NCI-H460 (cell line): Measurements from ENCODE around the gene ABTB2. TPM values are rescaled to one million over a fixed set of nuclear protein-coding genes. Genes with fewer than 3 reads are reported as not detected.

ENCODE experiments used
- DNase-seq: peaks from one replicate; pipeline ENCODE4 v3.0.0-alpha.2; 2016; ENCODE audit warnings: low read depth; ENCODE audit errors: extremely low read depth
- total RNA-seq: library from RNA; depleted of rRNA; stranded (reverse); fragments of >200 nt; shearing (Covaris generic); gene quantifications from 2 replicates; pipeline ENCODE4 v1.2.3, GENCODE V29; 2014

The ABTB2 gene
- total RNA-seq, 1 experiment from 2014 or later = 1.3 TPM

DNA sequence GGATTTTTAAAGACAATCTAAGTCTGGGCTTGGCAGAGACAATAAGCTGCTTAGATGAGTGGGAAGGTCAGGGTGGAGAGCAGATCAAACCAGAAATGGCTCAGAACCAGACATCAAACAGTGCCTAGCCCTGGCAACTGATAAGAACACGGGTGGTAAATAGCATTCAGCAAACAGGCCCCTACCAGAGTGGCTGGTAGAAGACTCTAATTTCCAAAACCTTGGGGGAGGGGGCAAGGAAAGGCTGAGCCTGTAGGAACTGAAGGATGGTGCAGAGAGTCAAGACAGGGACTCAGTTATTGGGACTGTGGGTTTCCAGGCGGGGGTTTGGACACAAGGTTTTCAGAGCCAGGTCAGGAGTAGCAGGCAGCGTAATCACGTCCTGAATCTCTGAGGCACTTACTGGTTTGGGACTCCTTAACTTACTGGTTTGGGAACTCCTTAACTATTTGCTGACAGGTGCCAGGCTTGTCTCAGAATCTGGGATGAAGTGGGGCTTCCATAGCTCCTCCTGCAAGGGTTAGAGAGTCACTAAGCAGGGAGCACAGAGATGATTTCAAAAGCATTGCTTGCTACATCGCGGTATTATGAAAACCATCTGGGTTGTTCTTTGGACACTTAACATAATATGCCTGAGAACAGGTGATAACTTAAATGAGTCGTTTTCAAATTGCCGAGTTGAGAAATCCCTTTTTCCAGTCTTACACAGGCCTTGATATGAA is 5.7 kb upstream of the ABTB2 start:
- no peak for DNase-seq

- no peak for DNase-seq
Observed at GRCh38 chr11:34360046-34360445, 2.2 kb upstream of the ABTB2 start.

DNA sequence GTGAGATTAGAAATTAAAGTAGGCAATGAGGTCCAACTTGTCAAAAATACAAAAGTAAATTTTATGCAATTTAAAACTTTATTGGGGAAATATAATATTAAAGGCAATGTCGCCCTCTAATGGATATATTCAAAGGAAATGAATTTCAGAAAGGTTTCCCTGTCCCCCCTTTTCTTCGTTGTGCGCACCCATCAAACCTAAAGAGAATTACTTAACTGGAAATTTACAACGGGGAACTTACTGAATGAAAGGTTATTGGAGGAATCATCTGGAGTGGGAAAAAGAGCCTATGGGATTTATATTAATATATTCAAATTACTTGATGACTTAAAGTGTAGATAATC is 1.7 kb upstream of the ABTB2 start:
- DNase-seq = no peak

- DNase-seq = peak; percentile 50
Observed at GRCh38 chr11:34358728-34359547, 1.1 kb upstream of the ABTB2 start.

DNA sequence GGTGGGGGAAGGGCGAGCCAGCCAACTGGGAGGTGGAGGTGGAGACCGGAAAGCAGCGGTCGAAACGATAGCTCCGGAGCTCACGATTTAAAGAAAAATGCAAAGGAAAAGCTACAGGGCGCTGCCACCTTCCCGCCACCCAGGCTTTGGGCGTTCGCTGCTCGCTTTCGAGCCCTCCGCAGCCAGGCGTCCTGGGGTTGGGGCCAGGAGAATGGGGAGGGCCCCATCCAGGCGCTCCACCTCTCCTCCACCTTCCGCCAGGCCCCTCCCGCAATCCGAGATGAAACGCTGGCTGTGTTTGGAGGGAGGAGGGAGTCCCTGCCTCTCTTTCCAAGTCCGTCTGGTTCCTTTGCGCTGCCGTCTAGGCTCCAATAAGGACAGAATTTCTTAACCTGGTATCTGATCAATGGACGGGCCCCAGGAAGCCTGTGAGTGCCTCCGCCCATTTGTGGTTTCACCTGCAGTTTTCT is 483 bp upstream of the ABTB2 start:
- DNase-seq = peak; percentile 65

GRCh38 chr11:34356913-34357700 is 703 bp downstream of the ABTB2 start:
- peak; percentile 13 for DNase-seq

GRCh38 chr11:34356576-34356912 is 1.3 kb downstream of the ABTB2 start:
- DNase-seq = no peak

DNA sequence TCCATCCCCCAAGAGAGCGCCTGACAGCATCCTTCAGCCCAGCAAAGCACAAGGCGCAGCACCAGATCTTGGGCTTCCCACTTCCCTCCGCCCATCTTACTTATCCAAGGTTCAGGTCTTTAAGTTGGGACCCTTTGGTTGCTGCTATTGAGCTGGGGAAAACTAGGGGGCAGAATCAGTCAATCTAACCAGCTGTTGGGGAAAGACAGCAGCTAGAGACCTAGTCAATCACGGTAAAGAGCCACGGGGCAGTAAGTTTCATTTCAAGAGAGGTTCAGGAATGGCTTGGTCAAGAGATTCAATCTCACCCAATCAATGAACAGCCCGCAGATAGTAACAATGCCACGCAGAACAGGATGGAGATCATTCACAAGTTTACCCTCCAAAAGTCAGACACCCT is 1.7 kb downstream of the ABTB2 start:
- no peak for DNase-seq

GRCh38 chr11:34355726-34356125 is 2.1 kb downstream of the ABTB2 start:
- DNase-seq = no peak

DNA sequence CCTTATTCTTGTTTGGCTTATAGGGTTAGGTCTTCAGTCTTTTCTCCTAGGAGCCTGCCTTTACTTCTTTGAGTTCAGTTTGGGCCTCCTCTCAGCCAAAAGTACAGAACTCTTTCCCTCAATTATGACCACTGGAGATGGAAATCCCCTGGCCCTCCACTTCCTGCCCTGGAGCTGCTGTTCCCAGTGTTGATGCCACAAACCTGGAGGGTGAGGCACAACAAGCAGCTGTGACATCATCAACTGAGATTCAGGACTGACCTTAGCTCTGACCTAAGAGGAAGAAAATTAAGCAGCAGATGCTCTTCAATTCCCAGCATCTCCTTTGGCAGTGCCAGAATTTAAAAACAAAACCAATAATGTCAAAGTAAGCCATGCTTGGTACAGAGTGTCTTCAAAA is 3.0 kb downstream of the ABTB2 start:
- DNase-seq = no peak

- no peak for DNase-seq
Observed at GRCh38 chr11:34353881-34354280, 3.9 kb downstream of the ABTB2 start.

DNA sequence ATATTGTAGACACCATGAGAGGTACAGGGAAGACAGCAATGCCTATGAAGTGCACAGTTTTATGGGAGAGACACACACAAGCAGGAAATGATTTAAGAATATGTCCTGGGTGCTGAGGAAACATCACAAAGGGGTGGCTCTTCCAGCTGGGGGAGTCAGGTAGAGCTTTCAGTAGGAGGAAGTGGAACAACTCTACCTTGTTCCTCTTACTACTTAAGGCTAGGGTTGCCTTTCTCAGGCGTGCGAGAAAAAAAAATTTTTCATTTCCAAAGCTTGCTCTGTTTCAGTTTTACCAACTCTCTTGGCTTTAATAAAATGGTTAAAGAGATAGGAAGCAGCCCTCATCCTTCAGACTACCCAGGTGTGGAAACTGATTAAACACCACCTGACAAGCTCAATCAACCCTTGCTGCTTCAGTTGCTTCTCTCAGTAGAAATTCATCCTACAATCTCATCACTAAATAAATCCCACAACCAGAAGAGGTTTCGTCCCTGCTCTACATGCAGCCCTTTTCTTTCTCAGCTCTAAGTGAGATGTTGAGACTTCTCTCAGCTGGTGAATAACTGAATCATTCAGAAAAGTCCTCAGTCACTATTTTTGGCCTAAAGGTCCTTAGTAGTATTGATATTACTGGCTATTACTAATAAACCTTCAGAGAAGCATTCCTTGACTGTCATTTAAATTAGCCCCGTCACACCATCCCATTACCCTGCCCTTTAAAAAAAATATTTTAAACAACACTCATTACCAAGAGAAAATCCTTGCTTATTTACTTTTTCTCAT is 5.9 kb downstream of the ABTB2 start:
- DNase-seq = no peak

GRCh38 chr11:34351051-34351450 is 6.8 kb downstream of the ABTB2 start:
- no peak for DNase-seq

DNA sequence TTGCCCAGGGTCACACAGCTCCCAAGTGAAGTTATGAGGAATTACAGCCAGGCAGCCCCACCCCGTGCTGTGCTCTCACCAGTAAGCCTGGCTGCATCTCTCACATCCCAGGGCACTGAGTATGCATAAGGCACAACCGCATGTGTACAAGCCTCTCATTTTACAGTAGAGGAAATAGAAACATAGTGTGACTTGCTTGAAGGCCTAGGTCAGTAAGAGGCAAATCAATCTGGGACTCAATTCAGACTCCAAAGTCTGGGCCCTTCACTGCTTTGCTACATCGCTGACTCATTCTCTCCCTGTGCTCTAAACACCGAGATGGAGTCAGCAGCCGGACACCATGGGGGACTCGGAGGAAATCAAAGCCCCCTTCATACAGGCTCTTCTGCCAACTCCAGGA is 7.9 kb downstream of the ABTB2 start:
- DNase-seq = no peak

DNA sequence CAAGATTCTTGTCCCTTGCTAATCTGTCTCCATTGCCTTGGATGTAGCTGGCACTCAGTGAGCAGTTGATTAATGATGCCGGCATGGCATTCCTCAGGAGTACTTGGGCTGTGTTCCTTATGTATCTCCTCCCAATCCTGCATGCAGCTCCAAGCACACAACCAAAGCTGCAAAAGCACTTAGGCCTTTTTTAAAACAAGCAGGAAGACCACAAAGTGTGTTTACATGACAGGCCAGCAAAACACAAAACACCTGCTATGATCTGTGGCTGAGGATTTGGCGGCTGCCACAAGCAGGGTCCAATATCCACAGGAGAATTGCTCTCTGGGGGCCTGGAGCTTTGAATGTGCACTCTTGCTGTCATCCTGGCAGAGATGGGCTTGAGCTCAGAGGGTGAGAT is 8.9 kb downstream of the ABTB2 start:
- no peak for DNase-seq

DNA sequence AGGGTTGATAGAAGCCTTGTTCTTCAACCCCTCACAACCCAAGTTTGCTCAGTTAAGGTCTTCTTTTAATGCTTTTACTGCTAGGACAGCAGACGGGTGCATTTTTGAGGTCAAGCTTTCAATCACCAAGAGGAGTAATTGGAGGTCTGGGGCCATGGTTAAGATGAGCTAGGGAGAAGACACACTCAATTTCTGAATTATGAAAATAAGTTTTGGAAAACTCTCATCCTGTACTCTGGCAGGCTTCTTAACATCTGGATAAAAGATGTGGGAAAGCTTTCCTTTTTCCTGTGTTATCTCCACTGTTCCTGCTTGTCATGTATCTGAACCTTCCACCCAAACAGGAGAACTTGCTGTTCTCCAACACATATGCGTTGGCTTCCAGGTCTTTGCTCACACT is 9.7 kb downstream of the ABTB2 start:
- no peak for DNase-seq

- no peak for DNase-seq
Observed at GRCh38 chr11:34346551-34346950, 11.3 kb downstream of the ABTB2 start.

DNA sequence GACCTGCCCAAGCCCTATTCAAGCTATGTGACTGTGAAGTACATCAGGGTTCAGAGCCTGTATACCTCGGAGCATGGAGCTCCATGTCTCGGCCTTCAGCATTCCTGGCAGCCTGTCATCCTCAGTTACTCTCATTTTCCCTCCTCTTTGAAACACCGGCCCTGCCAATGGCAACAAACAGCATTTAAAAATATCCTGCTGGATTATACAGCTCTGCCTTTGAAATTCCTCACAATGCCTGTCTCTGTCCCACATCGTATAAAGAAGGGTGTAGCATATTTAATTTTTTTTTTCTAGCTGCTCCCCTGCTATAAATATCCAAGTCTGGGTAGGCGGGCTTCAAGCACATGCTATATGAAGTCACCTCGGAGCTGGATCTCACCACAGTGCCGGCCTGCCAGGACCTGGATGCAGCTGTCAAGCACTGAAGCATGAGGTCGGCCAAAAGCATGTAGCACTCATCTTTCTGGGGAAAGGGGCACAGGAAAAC is 11.8 kb downstream of the ABTB2 start:
- DNase-seq = no peak

GRCh38 chr11:34345540-34345876 is 12.3 kb downstream of the ABTB2 start:
- no peak for DNase-seq

DNA sequence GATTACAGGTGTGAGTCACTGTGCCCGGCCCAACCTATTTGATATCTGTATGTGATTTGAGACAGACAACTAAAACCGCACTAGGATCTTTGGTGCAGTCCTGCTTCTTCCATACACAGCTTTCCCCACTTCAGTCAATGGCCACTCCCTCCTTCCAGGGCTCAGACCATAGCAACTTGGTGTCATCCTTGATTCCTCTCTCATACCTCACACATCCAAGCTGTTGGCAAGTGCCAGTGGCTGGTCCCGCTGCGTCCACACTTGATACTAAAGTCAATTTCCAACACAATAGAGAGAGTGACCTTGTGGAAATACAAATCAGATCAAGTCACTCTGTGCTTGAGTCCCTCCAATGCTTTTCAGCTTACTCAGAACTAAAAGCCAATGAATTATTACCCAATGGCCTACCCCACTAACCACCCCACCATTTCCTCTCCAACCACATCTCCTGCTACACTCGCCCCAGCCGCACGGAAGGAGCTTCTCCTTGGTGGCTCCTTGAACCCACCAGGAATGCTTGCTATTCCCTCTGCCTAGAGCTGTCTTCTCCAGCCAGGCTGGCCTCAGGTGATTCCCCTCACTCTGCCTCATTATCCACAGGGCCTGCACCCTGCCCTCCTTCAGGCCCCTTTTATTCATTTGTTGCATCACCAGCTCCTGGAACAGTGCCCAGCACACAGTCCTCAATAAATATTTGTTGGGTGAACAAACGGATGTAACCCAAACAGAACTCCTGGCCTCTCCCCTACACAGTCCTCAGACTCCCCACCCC is 12.9 kb downstream of the ABTB2 start:
- DNase-seq = no peak
